Measurements from ENCODE around the gene CACNA1I. TPM values are rescaled to one million over a fixed set of nuclear protein-coding genes. Genes with fewer than 3 reads are reported as not detected.

The CACNA1I gene
- total RNA-seq, 1 experiment from 2014 or later: 0.90 TPM

- no peak overlapping the region for H3K27ac ChIP-seq (ENCODE audit: low read depth, low read length, poor library complexity, severe bottlenecking)
- H3K4me1 ChIP-seq (ENCODE audit: insufficient read depth, low read length, poor library complexity, severe bottlenecking): no peaks in the 10 kb centered on the region
- intact Hi-C loops (cut with micrococcal nuclease; ENCODE audit: unreplicated experiment): no loop called here
- H3K4me3 ChIP-seq (ENCODE audit: low read depth, low read length, poor library complexity, severe bottlenecking): no peak overlapping the region
- no peak for TF ChIP-seq EZH2 (IDR thresholded peaks at IDR 0.05; ENCODE audit: borderline replicate concordance, low read depth, low read length, poor library complexity, severe bottlenecking)
- no peak for TF ChIP-seq CTCF (conservative IDR thresholded peaks at IDR 0.05; ENCODE audit: low read depth, low read length)
- BruUV-seq (replicated peaks): no TSS peak
- no peaks in the 10 kb centered on the region for H3K36me3 ChIP-seq (ENCODE audit: insufficient read depth, low read length, poor library complexity, severe bottlenecking)
- ChIA-PET CTCF (interaction anchor here (0.9 kb wide), 1 partner anchor 9 kb away, joined by 5 read pairs; no protein-coding TSS in a partner anchor), POLR2A (ENCODE audit: low non-redundant PET) (no interaction called here)
- DNase-seq (ENCODE audit: low spot score): no peak
- no peaks in the 10 kb centered on the region for H3K27me3 ChIP-seq (replicated peaks; ENCODE audit: insufficient read depth, low read depth, low read length, poor library complexity)
- H3K9me3 ChIP-seq (ENCODE audit: low read depth, low read length, poor library complexity, severe bottlenecking): no peaks in the 10 kb centered on the region
These were observed 71.2 kb downstream of the CACNA1I start for GRCh38 chr22:39641660-39642310.

- TF ChIP-seq CTCF (conservative IDR thresholded peaks at IDR 0.05; ENCODE audit: low read depth, low read length) (no peak), EZH2 (IDR thresholded peaks at IDR 0.05; ENCODE audit: borderline replicate concordance, low read depth, low read length, poor library complexity, severe bottlenecking) (no peak)
- no peak overlapping the region for H3K4me3 ChIP-seq (ENCODE audit: low read depth, low read length, poor library complexity, severe bottlenecking)
- CTCF ChIA-PET: no interaction called here
- H3K9me3 ChIP-seq (ENCODE audit: low read depth, low read length, poor library complexity, severe bottlenecking): no peaks in the 10 kb centered on the region
- DNase-seq (ENCODE audit: low spot score): no peak
- H3K27ac ChIP-seq (ENCODE audit: low read depth, low read length, poor library complexity, severe bottlenecking): no peak overlapping the region
- H3K4me1 ChIP-seq (ENCODE audit: insufficient read depth, low read length, poor library complexity, severe bottlenecking): no peaks in the 10 kb centered on the region
- BruUV-seq (replicated peaks): no TSS peak
- intact Hi-C loops (cut with micrococcal nuclease; ENCODE audit: unreplicated experiment): no loop called here
- POLR2A ChIA-PET (ENCODE audit: low non-redundant PET): no interaction called here
- no peaks in the 10 kb centered on the region for H3K27me3 ChIP-seq (replicated peaks; ENCODE audit: insufficient read depth, low read depth, low read length, poor library complexity)
- no peaks in the 10 kb centered on the region for H3K36me3 ChIP-seq (ENCODE audit: insufficient read depth, low read length, poor library complexity, severe bottlenecking)
These were observed 72.9 kb downstream of the CACNA1I start for GRCh38 chr22:39643311-39644083.

GRCh38 chr22:39645532-39645931 lies 75.0 kb downstream of the CACNA1I start:
- no peak for DNase-seq (ENCODE audit: low spot score)
- TF ChIP-seq CTCF (conservative IDR thresholded peaks at IDR 0.05; ENCODE audit: low read depth, low read length) (no peak), EZH2 (IDR thresholded peaks at IDR 0.05; ENCODE audit: borderline replicate concordance, low read depth, low read length, poor library complexity, severe bottlenecking) (no peak)
- CTCF ChIA-PET: no interaction called here

More at GRCh38 chr22:39645532-39645931, 75.0 kb downstream of the CACNA1I start:
- Histone ChIP-seq H3K27me3 (replicated peaks; ENCODE audit: insufficient read depth, low read depth, low read length, poor library complexity) (no peaks in the 10 kb centered on the region), H3K4me3 (ENCODE audit: low read depth, low read length, poor library complexity, severe bottlenecking) (no peak overlapping the region), H3K36me3 (ENCODE audit: insufficient read depth, low read length, poor library complexity, severe bottlenecking) (no peaks in the 10 kb centered on the region), H3K9me3 (ENCODE audit: low read depth, low read length, poor library complexity, severe bottlenecking) (no peaks in the 10 kb centered on the region), H3K4me1 (ENCODE audit: insufficient read depth, low read length, poor library complexity, severe bottlenecking) (no peaks in the 10 kb centered on the region), H3K27ac (ENCODE audit: low read depth, low read length, poor library complexity, severe bottlenecking) (no peak overlapping the region)
- intact Hi-C loops (cut with micrococcal nuclease; ENCODE audit: unreplicated experiment): no loop called here
- BruUV-seq (replicated peaks): no TSS peak
- POLR2A ChIA-PET (ENCODE audit: low non-redundant PET): no interaction called here
